Liver (tissue), 3 donors: ENCODE data around the gene HPD.

Experiments used
- ATF3 ChIP-seq: IDR thresholded peaks from 2 replicates; pipeline ENCODE4 v1.6.1; 2016; ENCODE audit warnings: antibody characterized with exemption
- CTCF ChIP-seq: fragments of 150-350 bp; IDR thresholded peaks from 2 replicates; pipeline ENCODE4 v1.5.1; 2017; ENCODE audit warnings: improper control_type of control experiment, low read depth, low read length; ENCODE audit not compliant: missing input control
- FOXA1 ChIP-seq: IDR thresholded peaks from 2 replicates; pipeline ENCODE4 v1.6.1; 2016; ENCODE audit warnings: antibody characterized with exemption
- TAF1 ChIP-seq: conservative IDR thresholded peaks from 2 replicates; pipeline ENCODE4 v1.6.1; 2016; ENCODE audit warnings: antibody characterized with exemption, mild to moderate bottlenecking
- donor health status: healthy.
- donor health status: healthy.

- TF ChIP-seq TAF1 (no peak), CTCF (no peak), FOXA1 (no peak), ATF3 (no peak)
Observed at GRCh38 chr12:121827351-121828099, 31.1 kb downstream of the HPD start.
